Endothelial cell of umbilical vein (primary cell): Measurements from ENCODE around the gene CETP.

Experiments
- EZH2 ChIP-seq: IDR thresholded peaks from 2 replicates; pipeline ENCODE4 v1.6.1; 2012; ENCODE audit warnings: borderline replicate concordance, low read depth, mild to moderate bottlenecking, moderate library complexity, low read length, inconsistent platforms; ENCODE audit not compliant: severe bottlenecking
- FOS ChIP-seq: IDR thresholded peaks from 2 replicates; pipeline ENCODE4 v1.6.1; 2011; ENCODE audit warnings: mild to moderate bottlenecking, low read length, moderate library complexity, borderline replicate concordance; ENCODE audit not compliant: insufficient read depth
- GATA2 ChIP-seq: IDR thresholded peaks from 2 replicates; pipeline ENCODE4 v1.7.0; 2011; ENCODE audit warnings: low read depth, mild to moderate bottlenecking, moderate library complexity, mixed read lengths, low read length; ENCODE audit not compliant: insufficient read length, insufficient read depth
- MAX ChIP-seq: IDR thresholded peaks from 2 replicates; pipeline ENCODE4 v1.6.1; 2011; ENCODE audit not compliant: insufficient read depth, insufficient read length
- MYC ChIP-seq: IDR thresholded peaks from one replicate; pipeline ENCODE4 v1.6.1; 2011; ENCODE audit warnings: mild to moderate bottlenecking, low read depth, low read length
- POLR2A ChIP-seq: IDR thresholded peaks from 2 replicates; pipeline ENCODE4 v1.6.1; 2012; ENCODE audit warnings: low read depth, mild to moderate bottlenecking, control low read depth, low read length
- POLR2AphosphoS5 ChIP-seq: IDR thresholded peaks from 2 replicates; pipeline ENCODE4 v1.6.1; 2012; ENCODE audit warnings: low read depth, mild to moderate bottlenecking, control low read depth, low read length, moderate library complexity; ENCODE audit not compliant: insufficient read depth
- TF ChIP-seq, protein P1 (sequence below), 2 donors: IDR thresholded peaks; 1 replicate in 1 of 2; 2 replicates in 1 of 2; pipeline ENCODE4 v1.5.1; 2011; ENCODE audit warnings: low read length in 2 of 2, mild to moderate bottlenecking in 2 of 2, moderate library complexity in 2 of 2, control low read depth in 1 of 2, inconsistent platforms in 1 of 2, low read depth in 1 of 2; ENCODE audit not compliant: insufficient read depth in 1 of 2; ENCODE audit errors: extremely low read depth in 1 of 2

DNA sequence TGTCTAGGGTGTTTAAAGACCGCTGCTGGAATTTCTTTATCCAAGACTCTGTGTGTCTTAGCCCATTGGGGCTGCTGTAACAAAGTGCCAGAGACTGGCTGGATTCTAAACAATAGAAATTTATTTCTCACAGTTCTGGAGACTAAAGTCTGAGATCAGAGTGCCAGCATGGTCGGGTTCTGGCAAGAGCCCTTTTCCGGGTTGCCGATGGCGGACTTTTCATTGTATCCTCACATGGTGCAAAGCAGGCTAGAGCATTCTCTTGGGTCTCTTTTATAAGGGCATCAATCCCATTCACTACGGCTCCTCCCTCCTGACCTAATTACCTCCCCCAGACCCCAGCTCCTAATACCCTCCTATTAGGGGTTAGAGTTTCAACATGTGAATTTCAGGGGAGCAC lies 37.1 kb downstream of the CETP start:
- TF ChIP-seq MYC (no peak), POLR2AphosphoS5 (no peak), POLR2A (no peak), FOS (no peak), EZH2 (no peak), MAX (no peak), GATA2 (no peak)
- TF ChIP-seq, protein P1, sequence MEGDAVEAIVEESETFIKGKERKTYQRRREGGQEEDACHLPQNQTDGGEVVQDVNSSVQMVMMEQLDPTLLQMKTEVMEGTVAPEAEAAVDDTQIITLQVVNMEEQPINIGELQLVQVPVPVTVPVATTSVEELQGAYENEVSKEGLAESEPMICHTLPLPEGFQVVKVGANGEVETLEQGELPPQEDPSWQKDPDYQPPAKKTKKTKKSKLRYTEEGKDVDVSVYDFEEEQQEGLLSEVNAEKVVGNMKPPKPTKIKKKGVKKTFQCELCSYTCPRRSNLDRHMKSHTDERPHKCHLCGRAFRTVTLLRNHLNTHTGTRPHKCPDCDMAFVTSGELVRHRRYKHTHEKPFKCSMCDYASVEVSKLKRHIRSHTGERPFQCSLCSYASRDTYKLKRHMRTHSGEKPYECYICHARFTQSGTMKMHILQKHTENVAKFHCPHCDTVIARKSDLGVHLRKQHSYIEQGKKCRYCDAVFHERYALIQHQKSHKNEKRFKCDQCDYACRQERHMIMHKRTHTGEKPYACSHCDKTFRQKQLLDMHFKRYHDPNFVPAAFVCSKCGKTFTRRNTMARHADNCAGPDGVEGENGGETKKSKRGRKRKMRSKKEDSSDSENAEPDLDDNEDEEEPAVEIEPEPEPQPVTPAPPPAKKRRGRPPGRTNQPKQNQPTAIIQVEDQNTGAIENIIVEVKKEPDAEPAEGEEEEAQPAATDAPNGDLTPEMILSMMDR (IDR thresholded peaks at IDR 0.05; ENCODE audit: extremely low read depth in 1 of 2, insufficient read depth in 1 of 2, low read depth in 1 of 2, low read length in 2 of 2): no peak
